NCI-H1105 (cell line): Measurements from ENCODE around the gene FAM168A.

Experiments
- DNase-seq: peaks from one replicate; lab custom pipeline; 2025; lab: John Stamatoyannopoulos, UW

FAM168A gene

DNA sequence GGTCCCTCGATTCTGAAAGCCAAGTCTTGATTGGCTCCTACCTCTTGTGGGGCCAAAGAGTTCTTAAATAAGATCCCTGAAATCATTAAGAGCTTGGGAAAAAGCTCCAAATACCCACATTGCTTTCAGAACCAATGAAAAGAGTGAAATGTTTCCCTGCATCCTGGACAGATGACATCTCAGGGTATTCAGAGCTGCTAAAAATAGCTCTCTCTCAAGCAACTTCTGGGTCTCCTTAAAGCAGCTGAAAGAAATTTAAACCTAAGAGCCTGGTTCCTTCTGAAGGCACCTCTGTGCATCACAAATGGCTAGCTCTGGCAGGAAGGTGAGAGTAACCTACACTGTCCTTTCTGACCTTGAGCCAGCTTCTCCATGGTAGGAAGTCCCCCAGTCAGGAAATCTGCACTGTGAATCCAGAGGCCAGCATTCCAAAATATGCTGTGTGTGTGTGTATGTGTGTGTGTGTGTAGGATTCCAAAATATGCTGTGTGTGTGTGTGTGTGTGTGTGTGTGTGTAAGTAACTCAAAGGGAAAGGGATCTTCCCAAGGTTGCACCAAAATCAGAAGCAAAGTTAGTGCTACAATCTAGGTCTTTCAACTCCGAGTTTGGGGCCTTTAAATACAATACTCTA lies 171.6 kb downstream of the FAM168A start:
- no peak for DNase-seq

DNA sequence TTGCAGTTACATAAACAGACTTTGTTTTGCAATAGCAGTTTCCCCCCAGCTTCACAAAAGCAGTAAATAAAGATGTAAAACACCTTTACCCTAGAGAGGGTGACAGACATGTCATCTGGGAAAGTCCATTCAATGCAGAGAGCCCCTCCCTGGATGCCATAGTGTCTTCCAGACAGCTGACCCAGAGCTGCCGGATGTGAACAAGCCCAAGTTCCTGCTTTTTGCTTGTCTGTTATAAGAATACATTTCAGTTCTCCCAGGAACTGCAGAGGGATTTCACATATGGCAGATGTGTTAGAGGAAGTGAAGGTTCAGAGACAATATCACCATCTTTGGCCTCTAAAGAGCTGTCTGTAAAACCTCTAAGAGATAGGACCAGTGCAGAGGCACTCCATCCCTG lies 172.8 kb downstream of the FAM168A start:
- DNase-seq: no peak

- no peak for DNase-seq
These were observed 174.4 kb downstream of the FAM168A start for GRCh38 chr11:73423506-73423905.

GRCh38 chr11:73422886-73423285 lies 175.0 kb downstream of the FAM168A start:
- DNase-seq: no peak

- no peak for DNase-seq
These were observed 177.8 kb downstream of the FAM168A start for GRCh38 chr11:73420136-73420535.

DNA sequence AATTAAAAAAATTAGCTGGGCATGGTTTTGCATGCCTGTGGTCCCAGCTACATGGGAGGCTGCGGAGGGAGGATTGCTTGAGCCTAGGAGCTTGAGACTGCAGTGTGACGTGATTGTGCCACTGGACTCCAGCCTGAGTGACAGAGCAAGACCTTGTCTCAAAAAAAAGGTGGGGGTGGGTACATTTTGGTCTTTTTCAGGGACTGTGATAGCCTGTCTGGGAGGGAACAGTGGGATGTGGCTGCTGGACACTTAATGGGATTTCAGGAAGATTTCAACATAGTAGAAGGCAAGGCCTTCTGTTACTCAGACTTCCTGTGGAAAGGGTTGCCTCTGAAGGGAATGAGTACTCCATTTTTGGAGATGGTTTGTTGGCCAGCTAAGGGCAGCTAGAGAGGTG lies 181.1 kb downstream of the FAM168A start:
- DNase-seq: no peak

GRCh38 chr11:73415854-73416615 lies 181.9 kb downstream of the FAM168A start:
- no peak for DNase-seq

DNA sequence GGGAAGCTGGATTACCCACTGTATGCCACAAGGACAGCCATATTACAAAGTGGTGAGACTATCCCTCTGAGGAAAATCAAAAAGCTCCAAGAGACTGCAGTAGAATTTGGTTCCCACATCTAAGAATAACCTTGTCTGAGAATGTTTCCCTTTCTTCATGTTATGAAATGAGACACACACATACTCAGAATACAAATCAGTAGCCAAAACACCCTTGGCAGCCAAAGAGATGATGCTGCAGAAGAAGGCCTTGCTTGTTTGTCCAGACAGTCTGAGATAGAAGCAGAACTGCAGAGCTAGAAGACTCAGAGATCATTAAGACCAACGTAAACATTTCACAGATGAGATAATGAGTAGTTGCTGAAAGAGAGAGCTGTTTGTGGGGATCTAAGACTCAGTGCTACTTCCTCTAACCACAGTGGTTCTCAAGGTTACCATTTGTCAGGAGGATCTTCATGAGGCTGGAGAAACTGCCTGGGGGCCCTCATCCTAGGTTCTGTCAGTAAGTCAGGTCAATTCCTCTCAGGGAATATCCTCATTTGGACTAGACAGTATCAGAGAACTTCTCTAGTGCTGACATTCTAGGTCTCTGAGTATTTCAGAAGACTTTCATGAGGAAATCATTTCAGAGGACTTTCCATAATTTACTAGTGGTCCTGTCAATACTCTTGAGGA lies 182.8 kb downstream of the FAM168A start:
- DNase-seq: no peak

DNA sequence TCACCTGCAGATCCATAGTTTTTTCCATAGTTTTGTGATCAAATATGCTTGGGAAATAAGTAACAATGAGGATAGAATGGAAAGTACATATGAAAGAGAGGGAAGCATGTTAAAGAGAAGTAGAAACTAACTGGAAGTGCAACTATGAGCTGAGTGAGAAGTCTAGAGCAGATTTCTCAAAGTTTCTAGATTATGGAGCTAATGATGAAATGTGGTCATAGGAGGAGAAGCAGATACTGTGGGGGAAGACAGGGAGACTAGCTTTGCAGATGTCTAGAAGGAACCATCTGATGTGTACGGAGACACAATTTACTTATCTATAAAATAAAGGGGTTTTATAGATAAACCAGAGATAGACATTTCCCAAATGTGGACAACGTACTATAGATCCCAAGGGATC lies 184.7 kb downstream of the FAM168A start:
- no peak for DNase-seq

DNA sequence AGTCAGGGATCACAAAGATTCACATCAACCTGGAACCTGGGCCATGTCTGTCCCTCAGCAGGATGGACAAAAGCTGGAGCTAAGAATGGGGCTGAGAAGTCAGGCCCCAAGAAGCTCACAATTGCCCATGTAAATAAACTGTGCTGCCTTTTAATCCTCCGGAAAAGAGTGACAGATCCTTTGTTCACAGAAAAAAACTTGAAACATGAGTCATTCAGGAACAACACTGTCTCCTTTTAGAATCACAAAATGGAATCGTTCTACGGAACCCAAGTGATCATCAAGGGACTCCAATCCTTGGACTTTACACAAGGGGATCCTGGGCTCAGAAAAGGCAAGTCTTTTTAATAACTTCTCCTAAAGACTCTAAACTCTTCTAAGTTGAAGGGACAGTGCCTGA lies 185.6 kb downstream of the FAM168A start:
- DNase-seq: no peak

DNA sequence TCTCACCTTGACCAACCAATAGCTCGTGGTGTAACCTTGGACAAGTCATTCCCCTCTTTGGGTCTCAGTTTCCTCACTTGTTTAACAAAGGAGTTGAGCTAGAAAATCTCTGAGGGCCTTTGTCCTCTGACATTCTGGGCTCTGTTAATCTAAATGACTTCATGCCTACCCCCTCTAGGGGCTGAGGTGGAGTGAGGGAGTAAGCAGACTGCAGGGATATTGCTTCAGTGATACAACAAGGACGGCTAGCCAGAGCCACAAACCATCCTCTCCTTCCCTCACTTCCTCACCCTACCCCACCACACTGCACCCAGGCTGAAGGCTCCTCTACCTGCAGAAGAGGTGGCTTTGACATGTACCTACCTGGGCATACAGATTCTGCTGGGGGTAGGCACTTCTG lies 186.9 kb downstream of the FAM168A start:
- DNase-seq: no peak

- DNase-seq: no peak
These were observed 187.3 kb downstream of the FAM168A start for GRCh38 chr11:73410627-73411026.

GRCh38 chr11:73409431-73409830 lies 188.5 kb downstream of the FAM168A start:
- no peak for DNase-seq

- no peak for DNase-seq
These were observed 191.3 kb downstream of the FAM168A start for GRCh38 chr11:73406619-73407018.

GRCh38 chr11:73406131-73406530 lies 191.8 kb downstream of the FAM168A start:
- DNase-seq: no peak

GRCh38 chr11:73405146-73405510 lies 192.8 kb downstream of the FAM168A start:
- no peak for DNase-seq

GRCh38 chr11:73404506-73405145 lies 193.3 kb downstream of the FAM168A start:
- DNase-seq: no peak

- DNase-seq: peak; percentile 15
These were observed 193.9 kb downstream of the FAM168A start for GRCh38 chr11:73404048-73404447.

- no peak for DNase-seq
These were observed 194.4 kb downstream of the FAM168A start for GRCh38 chr11:73403541-73403940.

GRCh38 chr11:73402834-73403185 lies 195.1 kb downstream of the FAM168A start:
- DNase-seq: no peak

GRCh38 chr11:73401924-73402833 lies 195.7 kb downstream of the FAM168A start:
- DNase-seq: no peak
